HepG2 (cell line): ENCODE measurements around the gene LCK. TPM values are rescaled to one million over a fixed set of nuclear protein-coding genes. Genes with fewer than 3 reads are reported as not detected.

ENCODE experiments used
- AKNA ChIP-seq: sonication (generic); formaldehyde crosslinking; IDR thresholded peaks from 2 replicates; pipeline ENCODE4 v1.4.0; 2020; ENCODE audit warnings: missing genetic modification reagents, borderline replicate concordance
- GMEB2 ChIP-seq: IDR thresholded peaks from 2 replicates; pipeline ENCODE4 v1.6.1; 2016; ENCODE audit warnings: missing biosample characterization, missing genetic modification reagents, low read depth
- HIC2 ChIP-seq: sonication (generic); formaldehyde crosslinking; IDR thresholded peaks from 2 replicates; pipeline ENCODE4 v1.9.0; 2022; ENCODE audit warnings: low read depth, missing genetic modification reagents
- MAX ChIP-seq: IDR thresholded peaks from 2 replicates; pipeline ENCODE4 v1.6.1; 2012; ENCODE audit warnings: inconsistent platforms
- RBAK ChIP-seq: sonication (generic); formaldehyde crosslinking; IDR thresholded peaks from 2 replicates; pipeline ENCODE4 v1.5.1; 2020; ENCODE audit warnings: mild to moderate bottlenecking, missing genetic modification reagents
- RFX1 ChIP-seq: fragments of 450-650 bp; IDR thresholded peaks from 2 replicates; pipeline ENCODE4 v1.6.1; 2017
- TRIM22 ChIP-seq: fragments of 450-650 bp; IDR thresholded peaks from 2 replicates; pipeline ENCODE4 v1.6.1; 2017
- ZFP41 ChIP-seq: sonication (generic); formaldehyde crosslinking; IDR thresholded peaks from 2 replicates; pipeline ENCODE4 v1.4.0; 2020; ENCODE audit warnings: mild to moderate bottlenecking, missing genetic modification reagents, borderline replicate concordance
- ZMYM4 ChIP-seq: sonication (generic); formaldehyde crosslinking; IDR thresholded peaks from 2 replicates; pipeline ENCODE4 v1.8.1; 2023; ENCODE audit warnings: mild to moderate bottlenecking, missing genetic modification reagents
- ZNF563 ChIP-seq: sonication (generic); formaldehyde crosslinking; IDR thresholded peaks from 2 replicates; pipeline ENCODE4 v1.8.0; 2022; ENCODE audit warnings: mild to moderate bottlenecking, moderate library complexity, missing genetic modification reagents
- ZNF678 ChIP-seq: sonication (generic); formaldehyde crosslinking; IDR thresholded peaks from 2 replicates; pipeline ENCODE4 v1.4.0; 2020; ENCODE audit warnings: mild to moderate bottlenecking, missing genetic modification reagents
- ZNF740 ChIP-seq: sonication (generic); formaldehyde crosslinking; IDR thresholded peaks from 2 replicates; pipeline ENCODE4 v1.4.0; 2020; ENCODE audit warnings: missing genetic modification reagents
- ZNF784 ChIP-seq: sonication (generic); formaldehyde crosslinking; IDR thresholded peaks from 2 replicates; pipeline ENCODE4 v1.5.1; 2020; ENCODE audit warnings: missing genetic modification reagents, mild to moderate bottlenecking, borderline replicate concordance
- ZNF841 ChIP-seq: sonication (generic); formaldehyde crosslinking; IDR thresholded peaks from 2 replicates; pipeline ENCODE4 v1.8.1; 2023; ENCODE audit warnings: missing genetic modification reagents, borderline replicate concordance
- polyA plus RNA-seq, 8 experiments: library from polyadenylated mRNA; depleted of rRNA in 3 of 8; stranded (reverse) in 7 of 8; unstranded in 1 of 8; fragments of >200 nt; fragmentation: Illumina TruSeq in 4 of 8; extraction: Trizol in 4 of 8; gene quantifications; 2 replicates each; pipeline versions ENCODE4 v1.2.1 to v1.2.3, GENCODE V29; 2011 to 2016; ENCODE audit warnings: low read depth in 4 of 8, missing spikeins in 1 of 8, mixed read lengths in 1 of 8; ENCODE audit not compliant: insufficient read depth in 1 of 8
- total RNA-seq, 5 experiments: library from RNA; depleted of rRNA; stranded (reverse); fragments of >200 nt; fragmentation: Illumina TruSeq; extraction: Trizol; gene quantifications; 2 replicates each; pipeline ENCODE4 v1.2.3, GENCODE V29; 2016; ENCODE audit warnings: low read depth in 1 of 5

The LCK gene
- total and polyA plus RNA-seq, 2 of the 13 experiments (the other 11 are each of a cell fraction or from before 2014, with no cell fraction given): 0.93 to 1.8 TPM

GRCh38 chr1:32291708-32292538 lies 40.9 kb downstream of the LCK start, which contains the start of gene HDAC1 (continued):
- TF ChIP-seq GMEB2 (CRISPR knock-in tag): no peak
- peak; percentile 62; the same call in 1 of the 2 replicates for TF ChIP-seq ZNF784 (CRISPR knock-in tag)
- no peak for TF ChIP-seq ZFP41 (CRISPR knock-in tag)
- no peak for TF ChIP-seq RFX1
- peak; percentile 66 for TF ChIP-seq ZMYM4 (CRISPR knock-in tag)
- TF ChIP-seq TRIM22: no peak
- TF ChIP-seq RBAK (CRISPR knock-in tag): no peak
- TF ChIP-seq MAX: peak; percentile 86
- no peak for TF ChIP-seq ZNF841
- no peak for TF ChIP-seq ZNF678 (CRISPR knock-in tag)
- no peak for TF ChIP-seq HIC2 (CRISPR knock-in tag)
- TF ChIP-seq ZNF563: peak; percentile 83
- TF ChIP-seq AKNA (CRISPR knock-in tag): no peak
- TF ChIP-seq ZNF740 (CRISPR knock-in tag): no peak
